Measurements from ENCODE around the gene FBXO44.

Gene FBXO44

DNA sequence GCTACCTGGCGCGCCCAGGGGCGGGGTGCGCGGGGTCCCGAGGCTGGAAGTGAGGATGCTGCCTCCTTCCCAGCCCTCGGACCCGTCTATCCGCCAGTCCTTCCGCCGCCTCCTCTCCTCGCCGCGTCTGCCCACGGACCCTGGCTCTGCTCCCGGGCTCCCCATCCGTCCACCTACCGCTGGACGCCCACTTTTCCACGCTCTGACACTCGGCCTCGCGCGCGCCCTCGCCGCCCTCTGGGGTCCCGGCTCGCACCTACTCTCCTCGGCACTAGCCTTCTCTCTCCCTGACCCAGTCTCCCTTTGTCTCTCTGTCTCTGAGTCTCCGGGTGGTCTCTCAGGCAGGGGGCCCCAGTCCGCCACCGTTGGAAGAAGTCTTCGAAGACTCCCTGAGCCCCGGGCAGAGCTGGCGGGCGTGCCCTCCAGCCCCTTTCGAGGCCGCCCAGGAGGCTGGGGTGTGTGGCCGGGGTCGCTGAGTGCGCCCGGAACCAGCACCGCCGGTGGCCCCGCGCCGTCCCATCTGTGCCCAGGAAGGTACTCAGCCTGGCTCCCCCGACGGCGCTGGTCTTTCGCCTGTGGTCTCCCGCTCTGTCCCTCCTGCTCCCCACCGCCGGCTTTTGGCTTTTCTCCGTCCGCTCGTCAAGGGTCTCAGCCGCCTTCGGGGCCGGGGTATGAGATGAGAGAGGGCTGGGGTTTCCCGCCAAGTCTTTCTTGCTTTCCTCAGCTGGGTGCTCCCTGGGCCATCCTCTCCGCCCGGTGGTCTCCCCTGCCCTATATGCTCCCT is 37.4 kb downstream of the FBXO44 start:
- DNase-seq = no peak

DNA sequence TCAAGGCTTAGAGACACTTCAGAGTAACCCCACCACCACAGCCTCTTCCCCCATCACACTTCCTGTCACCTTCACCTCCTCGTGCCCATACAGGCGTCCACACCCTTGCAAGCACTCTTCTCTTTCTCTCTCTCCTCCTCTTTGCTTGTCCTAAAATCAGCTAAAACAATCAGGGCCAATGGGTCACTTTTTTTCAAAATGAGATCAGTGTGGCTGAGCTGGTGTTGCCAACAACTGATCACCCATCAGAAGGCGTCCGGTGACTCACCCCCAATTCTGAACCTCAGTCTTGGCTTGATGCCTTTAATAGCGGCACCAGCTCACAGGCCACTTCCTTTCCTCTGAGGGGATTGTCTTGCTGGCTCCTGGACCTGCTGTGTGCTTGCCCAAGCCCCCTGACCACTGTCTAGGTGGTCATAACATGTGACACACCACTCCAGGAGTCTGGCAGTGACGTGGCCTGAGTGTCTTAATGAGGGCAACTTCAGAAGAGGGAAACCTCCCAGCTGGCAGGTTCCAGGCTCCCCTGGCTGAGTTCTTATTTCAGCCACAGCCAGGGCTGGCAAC is 38.4 kb downstream of the FBXO44 start:
- no peak for DNase-seq

DNA sequence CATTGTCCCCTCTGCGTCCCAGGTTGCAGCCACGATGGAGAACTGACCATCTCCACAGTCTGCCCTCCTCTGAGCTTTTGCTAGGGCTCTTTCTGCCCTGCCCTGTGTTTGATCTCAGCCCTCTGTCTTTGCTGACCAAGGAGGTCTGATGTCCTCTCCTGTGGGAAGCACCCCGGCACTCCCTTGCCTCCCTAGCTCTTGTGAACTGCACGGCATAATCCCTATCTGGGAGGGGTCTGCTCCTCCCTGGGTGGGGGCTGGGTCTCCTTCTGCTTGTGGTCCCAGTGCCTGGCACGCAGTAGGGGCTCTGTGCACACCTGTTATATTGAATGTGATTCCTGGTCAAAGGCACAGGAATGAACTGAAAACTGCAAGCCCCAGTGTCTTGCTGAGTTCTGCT is 39.2 kb downstream of the FBXO44 start:
- DNase-seq = no peak

DNA sequence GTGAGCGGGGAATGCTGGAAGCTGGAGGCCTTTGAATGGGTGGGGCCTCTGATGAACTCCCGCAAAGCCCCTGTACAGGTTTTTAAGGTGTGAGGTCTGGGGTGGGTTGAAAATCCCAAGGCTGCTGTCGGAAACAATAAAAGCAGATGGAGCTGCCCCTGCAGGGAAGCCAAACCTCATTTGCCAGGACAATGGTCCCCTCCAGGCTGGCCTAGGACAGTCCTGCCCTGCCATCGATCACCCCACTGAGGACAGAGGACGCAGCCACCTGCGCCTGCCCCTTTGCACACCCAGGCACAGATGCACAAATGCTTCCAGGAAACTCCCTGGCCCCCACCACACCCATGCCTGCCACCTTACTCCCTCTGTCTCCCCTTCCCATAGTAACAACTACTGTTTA is 41.2 kb downstream of the FBXO44 start:
- DNase-seq = no peak

DNA sequence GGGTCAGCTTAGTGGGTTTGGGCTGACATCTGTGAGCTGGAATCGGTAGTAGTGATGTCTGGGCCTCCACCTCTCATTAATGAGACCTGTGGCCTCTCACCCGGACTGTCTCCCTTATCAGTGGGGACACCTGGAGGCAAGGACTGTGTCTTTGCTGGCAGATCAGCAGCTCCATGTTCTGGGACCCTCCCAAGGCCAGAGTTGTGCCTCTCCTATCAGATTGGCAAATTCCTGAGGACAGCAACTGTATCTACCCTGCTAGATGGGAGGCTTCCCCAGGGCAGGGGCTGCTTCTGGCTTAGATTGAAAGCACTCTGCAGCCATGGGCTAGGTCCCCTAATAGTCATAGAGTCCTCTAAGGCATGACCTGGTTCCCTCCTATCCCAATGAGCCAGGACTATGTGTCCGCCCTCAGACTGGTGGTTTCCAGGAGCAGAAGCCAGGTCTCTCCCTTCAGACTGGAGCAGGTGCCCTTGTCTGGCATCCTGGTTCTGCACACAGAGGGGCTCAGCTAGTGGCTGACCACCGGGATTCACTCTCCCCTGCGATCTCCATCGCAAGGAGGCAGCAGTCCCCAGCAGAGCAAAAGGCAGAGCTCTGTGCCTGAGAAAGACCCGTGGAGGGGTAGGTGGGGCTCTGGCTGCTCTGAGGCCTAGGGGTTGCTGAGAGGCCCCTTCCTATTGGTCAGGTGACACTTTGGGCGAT is 42.7 kb downstream of the FBXO44 start:
- DNase-seq = no peak

DNA sequence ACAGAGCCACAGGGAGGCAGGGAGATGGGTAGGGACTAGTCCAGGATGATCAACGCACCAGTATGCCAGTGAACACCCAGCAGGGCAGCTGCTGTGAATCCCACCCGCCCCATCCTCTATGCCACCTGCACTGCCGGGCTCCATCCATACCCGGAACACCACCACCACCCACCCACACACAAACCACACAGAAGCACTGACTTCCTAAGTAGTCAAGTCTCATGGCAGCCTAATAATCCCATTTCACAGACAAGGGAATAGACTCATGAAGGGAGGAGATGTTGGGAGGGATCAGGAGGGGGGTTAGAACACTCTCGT is 43.2 kb downstream of the FBXO44 start:
- DNase-seq = no peak

DNA sequence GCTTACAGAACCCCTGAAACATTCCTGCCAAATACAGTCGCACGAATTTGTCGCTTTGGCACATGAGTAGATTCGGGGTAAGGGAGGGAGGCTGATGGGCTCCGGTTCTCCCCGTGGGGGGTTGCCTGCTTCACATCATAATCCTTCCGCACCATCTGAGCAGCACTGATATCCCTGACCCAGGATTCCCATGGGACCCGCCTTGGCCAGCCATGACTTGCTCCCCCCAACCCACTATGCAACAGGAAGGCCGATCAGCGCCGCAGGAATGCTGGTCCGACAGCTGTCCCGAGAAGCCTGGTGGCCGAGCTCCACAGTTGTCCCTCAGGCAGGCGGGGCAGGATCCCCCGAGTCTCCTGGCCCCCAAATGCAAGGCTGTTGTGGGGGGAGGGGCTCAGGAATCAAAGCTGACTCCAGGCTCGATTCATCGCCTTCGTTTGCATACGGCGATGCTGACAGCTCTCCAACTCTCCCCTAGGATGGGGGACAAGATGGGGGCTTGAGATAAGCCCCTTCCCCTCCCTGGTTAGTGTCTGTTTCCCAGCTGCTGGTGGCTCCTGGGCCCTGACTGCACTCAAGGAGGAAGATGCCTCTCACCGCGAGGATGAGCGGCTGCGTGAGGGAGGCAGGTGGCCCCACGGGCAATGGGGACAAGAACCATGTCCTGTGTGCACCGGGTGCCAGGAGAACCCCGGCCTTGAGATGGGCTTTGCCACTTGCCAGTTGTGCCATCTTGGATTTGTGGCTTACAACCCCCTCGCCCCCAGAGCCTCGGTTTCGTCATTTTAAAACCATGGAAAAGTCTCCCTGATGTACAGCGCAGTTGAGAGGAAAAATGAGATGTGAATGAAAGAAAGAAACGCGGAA is 46.2 kb downstream of the FBXO44 start:
- DNase-seq = no peak

DNA sequence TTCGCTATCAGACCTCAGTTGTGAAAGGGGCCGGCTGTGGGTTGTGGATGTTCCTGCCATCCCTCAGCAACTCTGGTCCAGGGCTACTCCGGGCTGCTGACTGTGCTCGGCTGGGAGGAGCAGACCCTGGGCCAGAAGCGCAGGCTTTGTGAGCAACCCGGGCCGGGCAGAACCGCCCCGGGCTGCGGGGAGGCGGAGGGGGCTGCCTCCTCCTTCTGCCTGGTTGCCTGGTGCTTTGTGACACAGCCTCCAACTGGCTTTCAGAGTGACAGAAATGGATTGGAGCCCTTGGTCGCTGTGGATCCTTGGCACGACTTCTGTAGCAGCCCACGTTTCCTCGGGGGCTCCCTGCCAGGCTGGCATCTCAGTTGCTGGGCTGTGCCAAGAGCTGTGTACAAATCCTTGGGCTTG is 46.9 kb downstream of the FBXO44 start:
- DNase-seq = peak; percentile 74 to 83

DNA sequence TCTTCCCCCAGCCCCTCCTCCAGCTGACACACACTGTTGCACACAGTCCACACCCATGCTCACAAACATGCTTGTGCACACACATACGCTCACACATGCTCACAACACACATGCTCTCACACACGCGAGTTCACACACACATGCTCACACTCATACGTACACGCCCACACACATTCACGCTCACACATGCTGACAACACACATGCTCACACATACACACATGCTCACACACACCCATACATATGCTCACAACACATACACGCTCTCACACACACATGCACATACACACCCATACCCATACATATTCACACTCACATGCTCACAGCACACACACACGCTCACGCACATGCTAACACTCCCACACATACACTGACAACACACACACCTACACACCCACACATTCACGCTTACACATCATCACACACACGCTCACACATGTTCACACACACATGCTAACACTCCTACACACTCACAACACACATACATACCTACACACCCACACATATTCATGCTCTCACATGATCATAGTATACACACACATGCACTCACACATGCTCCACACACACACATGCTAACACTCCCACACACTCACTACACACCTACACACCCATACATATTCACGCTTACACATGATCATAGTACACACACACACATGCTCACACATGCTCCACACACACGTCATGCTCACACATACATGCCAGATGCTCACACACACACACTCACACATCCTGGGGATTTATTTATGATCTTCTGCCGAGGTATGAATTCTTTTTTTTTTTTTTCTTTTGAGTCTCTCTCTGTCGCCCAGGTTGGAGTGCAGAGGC is 47.5 kb downstream of the FBXO44 start:
- DNase-seq = no peak

DNA sequence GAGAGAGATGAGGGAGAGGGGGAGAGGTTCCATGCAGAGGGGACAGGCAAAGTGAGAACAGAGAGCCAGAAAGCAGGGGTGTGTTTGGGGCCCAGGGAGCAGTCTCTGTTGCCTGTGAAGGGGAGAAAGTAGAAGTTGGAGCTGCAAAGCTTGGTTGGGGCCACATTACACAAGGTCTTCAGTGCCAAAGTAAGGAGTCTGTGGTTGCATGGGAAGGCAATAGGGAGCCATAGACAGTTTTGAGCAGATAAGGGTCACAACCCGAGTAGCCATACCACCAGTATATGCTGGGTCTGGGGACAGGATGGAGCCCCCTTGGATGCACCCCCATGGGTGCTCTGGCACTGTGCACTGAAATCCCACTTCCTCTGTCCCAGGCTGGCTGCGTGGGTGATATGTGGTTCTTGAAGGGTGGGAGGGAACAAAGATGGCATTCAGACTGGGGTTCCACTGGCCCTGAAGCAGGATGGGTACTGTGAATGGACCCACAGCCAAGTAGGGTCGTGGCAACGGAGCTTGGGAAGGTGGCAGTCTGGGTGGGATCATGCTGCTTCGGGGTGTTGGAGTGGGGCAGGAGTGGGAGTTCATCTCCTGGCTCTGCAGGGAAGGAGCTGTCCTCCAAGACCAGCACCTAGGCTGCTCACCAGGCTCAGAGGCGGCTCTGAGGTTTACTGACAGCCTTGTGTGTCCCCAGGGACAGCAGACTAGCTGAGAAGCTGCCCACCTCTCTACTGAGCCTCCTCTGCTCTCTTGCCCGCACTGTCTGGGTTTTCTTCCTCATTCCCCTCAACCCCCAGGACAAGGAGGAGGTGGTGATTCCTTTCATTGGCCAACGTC is 48.9 kb downstream of the FBXO44 start:
- no peak for DNase-seq

DNA sequence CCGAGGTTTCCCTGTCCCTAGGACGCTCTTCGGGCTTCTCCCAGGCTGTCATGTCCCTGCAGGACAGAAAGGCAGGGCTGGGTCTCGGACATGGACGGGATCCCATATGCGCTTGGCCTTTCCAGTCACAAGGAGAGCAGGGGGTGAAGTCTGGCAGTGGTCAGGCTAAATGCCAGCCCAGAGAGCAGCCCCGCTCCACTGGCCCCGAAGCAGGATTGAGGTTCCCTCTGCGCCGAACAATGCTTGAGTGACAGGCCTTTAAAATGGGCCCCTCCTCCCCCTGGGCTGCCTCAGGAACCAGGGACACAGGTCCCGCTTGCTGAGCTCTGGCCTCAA is 49.5 kb downstream of the FBXO44 start:
- DNase-seq = no peak

DNA sequence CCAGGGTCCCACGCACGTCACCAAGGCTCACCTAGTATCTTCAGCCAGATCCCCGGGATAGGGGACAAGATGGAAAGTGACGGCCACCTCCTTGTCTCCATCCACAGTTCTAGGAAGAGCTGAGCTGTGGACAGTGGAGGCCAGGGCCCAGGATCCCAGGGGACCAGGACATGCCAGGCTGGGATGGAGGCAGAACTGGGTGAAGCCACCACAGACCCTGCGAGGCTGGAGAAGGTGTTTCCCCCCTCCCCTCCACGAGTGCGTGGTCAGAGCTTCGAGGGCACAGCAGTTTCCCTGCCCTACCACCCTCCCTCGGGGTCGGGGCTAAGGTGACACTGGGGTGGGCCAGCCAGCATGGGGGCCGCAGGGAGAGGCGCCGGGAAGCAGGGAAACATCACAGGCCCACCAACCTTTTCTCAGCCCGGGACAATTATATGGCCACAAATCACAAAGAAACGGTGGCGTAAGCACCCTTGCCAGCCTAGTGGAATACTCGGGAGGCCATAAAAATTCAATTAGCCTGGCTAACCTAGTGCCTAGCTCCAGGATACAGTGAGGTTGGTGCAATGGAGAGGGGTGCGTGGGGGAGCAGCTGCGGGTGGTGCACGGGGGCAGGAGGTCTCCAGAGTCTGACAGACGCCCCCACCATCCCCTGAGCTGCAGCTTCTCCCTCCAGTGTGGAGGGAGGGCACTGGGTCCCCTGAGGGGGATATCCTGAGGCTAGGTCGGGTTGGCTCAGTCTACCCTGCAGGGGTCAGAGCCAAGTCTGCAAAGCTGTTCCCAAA is 50.2 kb downstream of the FBXO44 start:
- no peak for DNase-seq

DNA sequence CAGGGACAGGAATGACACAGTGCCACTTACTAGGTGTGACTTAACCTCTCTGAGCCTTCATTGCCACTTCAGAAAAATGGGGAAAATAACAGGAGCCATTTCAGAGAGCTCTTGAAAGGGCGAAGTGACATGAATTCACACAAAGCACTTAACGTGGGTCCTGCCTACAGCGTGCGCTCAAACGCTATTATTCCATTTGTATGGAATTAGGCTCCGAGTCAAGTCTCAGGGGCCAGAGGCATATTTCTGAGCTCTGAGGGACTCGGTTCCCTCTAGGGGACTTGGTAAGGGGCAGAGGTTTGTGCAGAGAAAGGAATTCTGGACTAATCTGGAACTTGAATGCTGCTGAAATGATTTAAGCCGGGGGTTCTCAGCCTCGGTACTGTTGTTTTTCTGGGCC is 50.9 kb downstream of the FBXO44 start:
- DNase-seq = no peak

DNA sequence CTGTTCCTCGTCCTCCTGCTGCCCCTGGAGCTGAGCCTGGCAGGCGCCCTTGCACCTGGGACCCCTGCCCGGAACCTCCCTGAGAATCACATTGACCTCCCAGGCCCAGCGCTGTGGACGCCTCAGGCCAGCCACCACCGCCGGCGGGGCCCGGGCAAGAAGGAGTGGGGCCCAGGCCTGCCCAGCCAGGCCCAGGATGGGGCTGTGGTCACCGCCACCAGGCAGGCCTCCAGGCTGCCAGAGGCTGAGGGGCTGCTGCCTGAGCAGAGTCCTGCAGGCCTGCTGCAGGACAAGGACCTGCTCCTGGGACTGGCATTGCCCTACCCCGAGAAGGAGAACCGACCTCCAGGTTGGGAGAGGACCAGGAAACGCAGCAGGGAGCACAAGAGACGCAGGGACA is 51.6 kb downstream of the FBXO44 start:
- DNase-seq = no peak

DNA sequence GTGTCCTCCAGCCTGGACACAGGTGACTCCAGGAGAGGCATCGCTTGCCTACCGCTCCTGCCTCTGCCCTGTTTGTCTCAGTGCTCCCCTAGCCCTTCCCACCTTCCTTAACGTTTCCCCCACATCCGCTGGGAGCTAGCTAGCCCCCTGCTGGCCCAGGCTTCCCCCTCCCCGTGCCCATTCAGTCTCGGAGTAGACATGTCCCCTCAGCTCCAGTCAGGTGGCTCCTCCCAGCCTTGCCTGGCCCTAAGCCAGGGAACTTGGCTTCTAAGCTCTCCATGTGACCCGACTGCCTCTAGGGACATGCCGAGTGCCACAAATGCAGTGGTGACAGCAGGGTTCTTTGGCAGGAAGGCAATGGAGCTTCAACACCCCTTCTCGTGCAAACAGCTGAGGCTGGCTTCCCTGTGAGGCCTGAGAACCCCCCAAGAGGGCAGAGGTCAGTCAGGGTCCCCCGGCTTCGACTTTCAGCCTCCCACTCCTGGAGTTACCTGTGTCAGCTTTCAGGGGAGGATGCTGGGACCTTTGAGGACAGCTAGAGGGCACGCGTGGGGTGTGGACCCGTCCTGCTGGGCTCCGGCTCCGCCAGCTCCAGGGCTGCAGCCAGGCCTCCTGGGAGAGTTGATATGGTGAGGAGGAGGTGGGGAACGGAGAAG is 53.1 kb downstream of the FBXO44 start:
- DNase-seq = peak in 1 of 2 donors; percentile 16

DNA sequence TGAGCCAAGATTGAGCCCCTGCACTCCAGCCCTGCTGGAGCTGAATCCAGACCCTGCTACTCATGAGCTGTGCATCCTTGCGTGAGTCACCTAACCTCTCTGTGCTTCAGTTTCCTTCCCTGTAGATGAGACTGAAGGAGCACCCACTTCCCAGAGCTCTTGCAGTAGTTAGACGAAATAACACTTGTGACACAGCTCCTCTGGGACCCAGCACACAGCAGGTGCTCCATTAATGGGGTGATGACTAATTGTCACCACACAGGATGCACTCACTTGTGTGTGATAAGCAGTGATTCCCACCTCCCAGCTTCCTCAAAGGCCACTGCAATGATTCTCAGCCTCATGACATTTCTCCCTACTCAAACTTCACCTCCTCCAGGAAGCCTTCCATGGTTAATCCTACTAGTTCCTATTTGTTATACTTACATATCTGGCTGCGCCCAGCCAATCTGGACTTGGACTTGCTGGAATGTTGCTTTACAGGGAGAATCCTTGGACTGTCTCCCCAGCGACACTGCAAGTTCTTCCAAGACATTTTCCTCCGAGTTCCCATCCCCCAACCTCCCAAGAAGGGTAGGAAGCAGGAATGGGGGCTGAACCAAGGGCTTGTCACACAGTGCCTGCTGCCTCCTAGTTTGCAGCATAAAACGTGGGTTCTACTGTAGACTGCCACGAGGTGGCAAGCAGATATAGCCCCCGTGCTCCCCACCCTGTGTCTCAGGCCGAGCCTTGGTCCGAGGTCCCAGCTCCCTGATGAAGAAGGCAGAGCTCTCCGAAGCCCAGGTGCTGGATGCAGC is 54.1 kb downstream of the FBXO44 start:
- DNase-seq = no peak

DNA sequence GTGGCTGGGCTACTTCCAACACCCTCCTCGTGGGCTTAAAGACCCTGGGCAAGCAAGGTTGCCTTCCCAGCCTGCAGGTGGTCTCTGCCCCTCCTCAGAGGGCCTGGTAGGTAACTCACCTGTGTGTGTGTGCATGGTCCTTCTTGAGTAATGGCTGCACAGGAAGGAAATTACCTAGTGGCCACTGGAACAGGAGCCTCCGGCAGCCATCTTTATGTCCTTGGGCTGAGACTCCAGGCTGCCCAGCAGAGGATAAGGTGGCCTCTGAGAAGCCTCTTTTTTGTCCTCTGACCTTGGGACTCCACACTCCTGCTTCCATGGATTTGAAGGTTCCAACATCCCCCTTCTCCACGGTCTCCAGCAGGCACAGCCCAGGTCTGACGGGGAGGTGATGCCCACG is 56.8 kb downstream of the FBXO44 start:
- DNase-seq = no peak

DNA sequence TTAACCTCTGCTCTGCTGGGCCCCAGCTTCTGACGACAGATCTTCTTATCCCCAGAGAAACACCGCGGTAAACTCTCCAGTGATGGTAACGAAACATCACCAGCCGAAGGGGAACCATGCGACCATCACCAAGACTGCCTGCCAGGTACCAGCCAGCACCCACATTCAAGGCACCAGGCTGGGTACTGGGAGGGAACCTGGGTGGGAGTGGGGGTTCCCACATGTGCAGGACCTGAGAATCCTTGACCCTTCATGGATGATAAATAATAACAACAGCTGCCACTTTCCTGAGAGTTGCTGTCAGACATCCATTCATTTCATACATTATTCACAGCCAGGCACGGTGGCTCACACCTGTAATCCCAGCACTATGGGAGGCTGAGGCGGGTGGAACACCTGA is 57.6 kb downstream of the FBXO44 start:
- no peak for DNase-seq

All from hippocampal formation (tissue), 2 donors.